Loucy (cell line): ENCODE data around the gene POTEB3.
"Not testable (repeated sequence)": the region's sequence is repeated elsewhere in the genome, so short reads cannot be mapped to it uniquely, and the experiment has no call there.

Experiments used
- CTCF ChIP-seq: fragments of 200-600 bp; sonication (generic); conservative IDR thresholded peaks from 2 replicates; pipeline ENCODE4 v1.5.1; 2014; ENCODE audit warnings: mild to moderate bottlenecking, antibody characterized with exemption, low read length
- EZH2phosphoT487 ChIP-seq: fragments of 200-600 bp; IDR thresholded peaks from 2 replicates; pipeline ENCODE4 v1.6.1; 2018; ENCODE audit warnings: antibody characterized with exemption, mild to moderate bottlenecking, moderate library complexity, borderline replicate concordance

GRCh38 chr15:21397656-21398055, 42.6 kb downstream of the POTEB3 start:
- not testable (repeated sequence) for TF ChIP-seq CTCF, EZH2phosphoT487
